Erythroblast (primary cell): ENCODE measurements around the gene BMP5.

Experiments
- GATA1 ChIP-seq: IDR thresholded peaks from 2 replicates; pipeline ENCODE4 v1.6.1; 2011; ENCODE audit warnings: low read depth, mild to moderate bottlenecking, control low read depth, low read length, moderate library complexity
- POLR2A ChIP-seq: IDR thresholded peaks from 2 replicates; pipeline ENCODE4 v1.6.1; 2011; ENCODE audit warnings: mild to moderate bottlenecking, low read length

DNA sequence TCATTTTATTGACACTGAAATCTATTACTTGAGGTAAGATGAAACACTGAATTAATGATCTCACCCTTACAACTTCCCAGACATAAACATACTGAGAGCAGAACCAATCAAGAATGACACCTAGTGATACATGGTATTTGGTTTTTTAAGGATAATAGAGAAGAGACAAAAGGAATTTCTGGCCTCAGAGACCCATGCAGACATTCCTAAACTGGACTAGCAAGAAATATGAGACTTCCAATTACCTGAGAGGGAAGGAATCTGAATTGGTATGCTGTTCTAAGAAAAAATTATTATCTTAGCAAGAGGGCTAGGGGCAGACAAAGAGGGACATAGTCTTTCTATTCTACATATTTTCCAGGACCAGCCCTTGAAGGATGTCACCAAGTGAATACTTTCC is 141.1 kb downstream of the BMP5 start:
- no peak for TF ChIP-seq POLR2A
- no peak for TF ChIP-seq GATA1
